CD4-positive, alpha-beta T cell treated with Interferon alpha-2 for 1 hour (primary cell): Measurements from ENCODE around the gene SMIM13.

Experiments used
- DNase-seq, 2 donors: peaks; one replicate each; pipeline ENCODE4 v3.0.0-alpha.2; 2020 to 2022

The SMIM13 gene

GRCh38 chr6:11123978-11124377 lies 30.3 kb downstream of the SMIM13 start:
- DNase-seq: no peak

GRCh38 chr6:11126876-11127275 lies 33.2 kb downstream of the SMIM13 start:
- no peak for DNase-seq

- no peak for DNase-seq
Measured at GRCh38 chr6:11128608-11129007, 35.0 kb downstream of the SMIM13 start.

- DNase-seq: no peak
Measured at GRCh38 chr6:11129908-11130565, 36.4 kb downstream of the SMIM13 start.

DNA sequence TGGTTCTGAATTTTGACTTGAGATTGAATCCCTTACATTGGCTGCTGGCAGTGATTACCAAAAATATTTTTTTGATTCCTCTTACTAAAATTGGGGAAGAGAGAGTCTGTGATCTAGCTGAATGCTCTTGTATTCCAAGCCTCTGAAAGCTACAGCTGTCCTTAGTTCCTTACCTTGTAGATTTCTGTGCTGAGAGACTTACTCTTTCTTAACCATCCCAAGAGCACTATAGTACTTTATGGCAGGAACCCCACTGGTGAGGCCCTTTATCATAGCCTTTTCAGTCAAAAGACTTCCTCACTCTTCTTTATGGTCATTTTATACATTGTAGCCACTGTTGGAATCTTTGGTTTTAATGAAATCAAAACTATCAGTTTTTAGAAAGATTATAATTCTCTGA lies 37.0 kb downstream of the SMIM13 start:
- no peak for DNase-seq

DNA sequence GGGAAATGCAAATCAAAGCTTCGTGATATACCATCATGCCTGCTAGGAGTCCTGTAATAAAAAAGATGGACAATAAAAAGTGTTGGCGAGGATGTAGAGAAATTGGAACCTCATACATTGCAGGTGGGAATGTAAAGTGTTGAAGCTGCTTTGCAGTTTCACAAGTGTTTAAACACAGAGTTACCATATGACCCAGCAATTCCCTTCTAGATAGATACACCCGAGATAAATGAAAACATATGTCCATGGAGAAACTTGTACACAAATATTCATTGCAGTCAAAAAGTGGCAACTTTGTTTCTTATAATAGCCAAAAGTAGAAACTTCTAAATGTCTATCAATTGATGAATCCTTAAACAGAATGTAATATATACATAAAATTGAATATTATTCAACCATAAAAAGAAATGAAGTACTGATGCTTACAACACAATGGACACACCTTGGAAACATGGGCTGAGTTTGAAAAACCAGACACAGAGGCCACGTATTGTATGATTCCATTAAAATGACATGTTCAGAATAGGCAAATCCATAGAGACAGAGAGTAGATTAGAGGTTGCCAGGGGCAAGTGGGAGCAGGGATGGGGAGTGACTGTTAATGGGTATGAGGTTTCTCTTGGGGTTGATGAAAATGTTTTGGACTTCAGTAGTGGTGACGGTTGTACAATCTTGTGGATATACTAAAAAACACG lies 38.7 kb downstream of the SMIM13 start:
- no peak for DNase-seq

GRCh38 chr6:11133281-11133680 lies 39.6 kb downstream of the SMIM13 start:
- no peak for DNase-seq

- DNase-seq: no peak
Measured at GRCh38 chr6:11136809-11137208, 43.2 kb downstream of the SMIM13 start.

DNA sequence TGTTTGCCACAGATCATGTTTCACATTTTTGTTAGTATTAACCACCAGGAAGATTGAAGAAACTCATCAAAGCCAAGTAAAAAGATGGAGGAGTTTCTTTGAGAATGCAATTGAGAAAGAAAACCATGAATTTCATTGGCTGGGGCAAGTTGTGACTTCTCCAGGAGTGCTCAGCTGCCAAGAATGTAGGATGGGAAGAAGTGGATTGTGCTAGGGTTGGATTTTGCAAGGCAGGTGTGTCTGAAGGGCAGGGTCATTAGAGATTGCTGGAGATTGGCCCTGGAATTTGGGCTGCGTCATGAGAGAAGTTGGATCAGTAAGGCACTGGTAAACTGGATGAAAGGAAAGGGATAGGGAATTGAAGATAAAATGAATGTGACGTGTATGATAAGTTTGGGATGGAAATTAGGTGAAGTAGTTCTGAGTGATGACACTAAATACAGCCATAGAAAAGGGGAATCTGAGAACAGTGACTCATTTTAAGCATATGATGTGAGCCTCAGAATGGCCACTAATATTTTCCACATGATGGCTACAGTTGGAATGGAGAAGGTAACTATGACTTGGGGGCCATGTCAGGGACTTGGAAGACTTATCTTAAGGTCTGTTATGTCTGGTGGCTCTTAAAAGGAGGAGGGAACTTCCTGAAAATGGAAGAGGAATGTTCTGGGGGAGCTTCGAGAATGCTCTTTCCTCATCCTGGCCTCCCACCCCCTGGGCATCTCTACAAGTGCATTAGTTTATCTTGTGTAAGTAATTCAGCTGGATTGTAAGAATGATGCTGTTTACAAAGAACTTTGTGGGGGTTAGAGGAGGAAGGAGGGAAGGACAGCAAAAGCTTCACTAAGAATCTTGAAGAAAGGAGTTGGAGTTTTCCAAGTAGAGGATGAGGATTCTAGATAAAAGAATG lies 45.7 kb downstream of the SMIM13 start:
- no peak for DNase-seq

GRCh38 chr6:11140056-11140455 lies 46.4 kb downstream of the SMIM13 start:
- no peak for DNase-seq

DNA sequence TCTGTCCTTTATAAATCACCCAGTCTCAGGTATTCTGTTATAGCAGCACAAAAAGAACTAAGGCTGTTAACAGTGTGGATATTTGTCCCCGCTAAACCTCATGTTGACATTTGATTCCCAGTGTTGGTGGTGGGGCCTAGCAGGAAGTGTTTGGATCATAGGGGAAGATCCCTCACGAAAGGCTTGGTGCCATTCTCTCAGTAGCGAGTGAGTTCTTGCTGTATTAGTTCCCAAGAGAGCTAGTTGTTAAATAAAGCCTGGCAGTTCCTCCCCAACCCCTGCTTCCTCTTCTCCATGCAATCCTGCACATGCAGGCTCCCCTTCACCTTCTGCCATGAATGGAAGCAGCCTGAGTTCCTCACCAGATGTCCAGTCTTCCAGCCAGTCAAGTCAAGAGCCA lies 47.7 kb downstream of the SMIM13 start:
- no peak for DNase-seq

GRCh38 chr6:11142296-11143027 lies 48.8 kb downstream of the SMIM13 start:
- no peak for DNase-seq

DNA sequence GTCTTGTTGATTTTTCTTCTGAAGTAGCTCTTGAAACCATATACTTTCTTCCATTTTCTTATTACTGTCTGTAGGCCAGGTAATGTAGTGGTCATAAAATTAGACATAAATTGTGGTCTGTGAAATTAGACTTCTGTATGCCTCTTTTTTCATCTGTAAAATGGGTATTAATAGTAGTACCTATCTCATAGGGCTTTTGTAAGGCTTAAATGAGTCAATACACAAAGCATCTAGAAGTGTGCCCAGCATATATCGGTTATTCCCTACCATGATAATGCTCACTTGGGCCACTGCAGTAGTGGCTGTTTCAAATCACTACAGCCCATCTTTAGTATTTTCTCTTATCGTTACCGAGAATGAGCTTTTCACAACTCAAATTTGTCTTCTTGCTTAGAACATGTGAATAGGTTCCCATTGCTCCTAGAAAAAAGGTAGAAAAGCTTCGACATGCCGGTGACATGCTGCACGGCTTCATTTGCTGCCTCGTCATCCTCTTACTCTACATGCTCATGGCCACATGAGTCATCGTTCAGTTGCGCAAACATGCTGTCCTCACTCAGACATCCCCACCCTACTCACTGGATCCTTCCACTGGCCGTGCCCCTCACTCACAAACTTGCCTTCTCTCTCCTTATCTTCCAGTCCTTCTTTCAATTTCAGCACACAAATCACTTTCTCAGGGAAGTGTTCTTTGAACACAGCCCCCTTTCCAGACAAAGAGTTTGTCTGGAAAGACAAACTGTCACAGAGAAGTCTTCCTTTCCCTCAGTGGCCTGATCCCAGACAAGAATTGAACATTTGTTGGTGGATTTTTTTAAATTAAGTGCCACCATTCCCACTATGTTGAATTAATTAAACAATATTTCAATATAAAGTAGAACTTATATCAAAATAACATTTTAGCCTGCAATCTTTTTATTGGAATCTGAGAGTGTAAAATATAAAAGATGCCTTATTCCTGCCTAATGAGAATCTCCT lies 50.0 kb downstream of the SMIM13 start:
- DNase-seq: peak in 1 of 2 donors; percentile 70

- DNase-seq: peak; percentile 74 to 79
Measured at GRCh38 chr6:11144393-11144851, 50.8 kb downstream of the SMIM13 start.

DNA sequence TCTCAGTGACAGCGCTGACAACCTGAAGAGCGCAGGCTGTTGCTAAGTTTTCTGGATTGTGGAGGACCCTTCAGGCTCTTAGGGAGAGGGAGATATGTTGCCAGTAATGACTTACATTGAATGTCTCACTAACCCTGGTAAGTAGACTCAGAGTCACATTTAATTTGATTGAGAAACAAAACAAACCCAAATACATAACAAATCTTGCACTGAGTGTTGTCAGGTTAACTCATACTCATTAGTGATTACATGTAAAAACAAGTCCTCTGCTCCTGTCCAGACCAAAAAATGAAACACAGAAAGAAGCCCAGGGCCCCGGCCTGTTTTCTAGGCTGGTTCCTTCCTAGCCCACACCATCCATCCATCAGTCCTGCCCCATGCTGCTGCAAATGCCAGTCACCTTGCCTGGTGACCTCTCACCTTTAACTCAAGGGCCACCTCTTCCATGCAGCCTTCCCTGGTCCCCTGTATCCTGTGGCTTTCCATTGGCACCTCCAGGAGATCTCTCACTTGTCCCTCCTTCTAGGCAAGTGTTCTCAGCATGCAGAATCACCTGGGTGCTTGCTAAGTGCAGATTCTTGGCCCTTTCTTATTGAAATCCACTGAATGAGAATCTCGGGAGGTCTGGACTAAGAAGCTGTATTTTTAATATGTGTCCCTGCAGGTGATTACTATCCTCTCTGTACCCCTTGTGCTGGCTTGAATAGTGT lies 52.6 kb downstream of the SMIM13 start:
- DNase-seq: no peak

GRCh38 chr6:11149551-11149950 lies 55.9 kb downstream of the SMIM13 start:
- no peak for DNase-seq

GRCh38 chr6:11151488-11151887 lies 57.9 kb downstream of the SMIM13 start:
- no peak for DNase-seq

- no peak for DNase-seq
Measured at GRCh38 chr6:11152581-11152980, 58.9 kb downstream of the SMIM13 start.

DNA sequence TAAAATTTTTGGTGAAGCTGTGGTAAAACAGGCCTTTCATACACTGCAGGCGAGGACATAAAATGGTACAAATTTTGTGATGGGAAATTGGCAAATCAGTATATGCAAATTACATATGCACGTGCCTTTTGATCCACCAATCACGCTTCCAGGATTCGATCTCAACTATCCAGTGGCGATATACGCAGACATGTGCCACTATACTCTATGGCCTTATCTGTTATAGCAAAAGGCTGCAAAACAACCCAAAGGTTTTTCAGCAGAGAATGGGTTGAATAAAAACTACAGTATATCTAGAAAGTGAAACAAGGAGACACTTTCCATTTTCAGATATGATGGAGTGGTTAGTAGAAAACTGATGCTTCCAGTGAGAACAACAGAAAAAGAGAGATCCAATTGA lies 59.8 kb downstream of the SMIM13 start:
- DNase-seq: no peak

DNA sequence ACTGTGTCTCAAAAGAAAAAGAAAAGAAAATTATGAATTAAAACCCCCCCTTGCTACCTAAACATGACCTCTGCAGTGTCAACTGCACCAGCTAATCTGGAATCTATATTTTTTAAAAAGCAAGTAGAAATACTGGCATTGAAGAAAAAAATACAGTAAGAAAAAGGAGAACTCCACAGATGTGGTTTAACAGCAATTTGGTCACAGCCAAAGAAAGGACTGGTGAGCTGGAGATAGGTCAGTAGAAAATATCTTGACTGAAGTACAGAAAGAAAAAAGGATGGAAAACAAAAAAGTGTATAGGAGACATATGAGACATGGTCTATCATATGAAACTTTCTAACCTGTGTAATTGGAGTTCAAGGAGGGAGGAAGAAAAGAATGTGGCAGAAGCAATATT lies 62.0 kb downstream of the SMIM13 start:
- no peak for DNase-seq

DNA sequence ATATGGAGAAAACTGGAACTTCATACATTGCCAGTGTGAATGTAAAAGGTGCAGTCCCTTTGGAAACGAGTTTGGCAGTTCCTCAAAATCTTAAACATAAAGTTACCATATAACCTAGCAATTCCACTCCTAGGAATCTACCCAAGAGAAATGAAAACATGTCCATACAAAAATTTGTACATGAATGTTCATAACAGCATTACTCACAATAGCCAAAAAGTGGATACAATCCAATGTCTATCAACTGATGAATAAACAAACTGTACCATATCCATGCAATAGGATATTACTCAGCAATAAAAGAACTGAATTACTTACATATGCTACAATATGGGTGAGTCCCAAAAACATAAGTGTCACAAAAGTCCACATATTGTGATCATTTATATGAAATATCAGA lies 66.6 kb downstream of the SMIM13 start:
- DNase-seq: no peak
